Right atrium auricular region (tissue), 2 donors: ENCODE results near the gene ADAMTS2. TPM values are rescaled to one million over a fixed set of nuclear protein-coding genes. Genes with fewer than 3 reads are reported as not detected.

Source experiments
- DNase-seq: peaks from one replicate; pipeline ENCODE4 v3.0.0-alpha.2; 2019; ENCODE audit warnings: low spot score
- H3K27ac ChIP-seq, 2 donors: fragments of 200-600 bp; sonication (generic); 1 replicate in 1 of 2; 2 replicates in 1 of 2; pipeline ENCODE4 v1.5.1; 2016 to 2019
- H3K27me3 ChIP-seq, 2 donors: fragments of 200-600 bp; sonication (generic); one replicate each; pipeline versions ENCODE4 v1.5.1 to v1.6.0; 2017 to 2019
- H3K36me3 ChIP-seq: fragments of 200-600 bp; sonication (generic); one replicate; pipeline ENCODE4 v1.5.1; 2016
- H3K4me1 ChIP-seq, 2 donors: fragments of 200-600 bp; sonication (generic); one replicate each; pipeline versions ENCODE4 v1.5.1 to v1.6.0; 2017 to 2019
- H3K4me3 ChIP-seq, 2 donors: fragments of 200-600 bp; sonication (generic); 1 replicate in 1 of 2; 2 replicates in 1 of 2; pipeline ENCODE4 v1.5.1; 2017 to 2019; ENCODE audit warnings: mild to moderate bottlenecking in 1 of 2, moderate library complexity in 1 of 2
- H3K9me3 ChIP-seq, 2 donors: fragments of 200-600 bp; sonication (generic); one replicate each; pipeline ENCODE4 v1.5.1; 2019
- total RNA-seq, 2 donors: library from RNA; depleted of rRNA; stranded (reverse); fragments of >200 nt; gene quantifications; one replicate each; pipeline ENCODE4 v1.1.0, GENCODE V29; 2016
- TF ChIP-seq, protein P1 (sequence below), 2 donors: fragments of 200-600 bp; sonication (generic); IDR thresholded peaks; one replicate each; pipeline ENCODE4 v1.5.1; 2019; ENCODE audit warnings: antibody characterized with exemption in 2 of 2

Gene ADAMTS2
- total RNA-seq, 2 donors from 2014 or later, result 13.6 to 13.7 TPM

DNA sequence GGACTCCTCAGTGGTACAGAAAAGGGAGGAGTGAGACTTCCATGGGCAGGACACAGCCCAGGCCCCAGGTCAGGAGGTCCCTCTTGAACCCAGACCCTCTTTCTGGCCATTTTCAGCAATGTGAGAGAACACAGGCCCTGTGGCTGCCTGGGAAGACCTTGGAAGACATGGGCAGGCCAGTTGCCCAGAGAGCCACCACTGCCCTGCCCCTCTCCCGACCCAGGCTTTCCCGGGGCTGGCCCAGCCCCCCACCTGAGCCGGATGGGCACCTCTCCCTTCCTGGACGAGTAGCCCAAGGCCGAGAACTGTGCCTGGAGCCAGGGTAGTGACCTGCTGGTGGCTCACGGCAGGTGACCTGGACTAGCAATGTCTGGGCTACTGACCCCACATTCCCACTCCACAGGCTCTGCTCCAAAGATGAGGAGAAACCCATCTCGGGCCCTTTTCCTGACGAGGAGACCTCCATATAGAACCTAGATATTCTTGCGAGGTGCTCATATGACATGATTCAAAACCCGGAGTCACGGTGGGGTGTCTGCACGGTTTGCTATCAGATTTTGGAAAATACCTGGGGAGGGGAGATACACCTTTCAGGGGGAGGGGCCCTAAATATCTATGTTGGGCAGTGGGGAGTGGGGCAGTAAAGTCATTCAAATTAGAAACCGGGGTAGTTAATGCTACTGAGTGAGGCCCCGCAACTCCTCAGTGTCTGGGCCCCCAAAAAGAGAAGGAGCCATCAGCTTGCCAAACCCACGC is 225.7 kb downstream of the ADAMTS2 start:
- DNase-seq, result peak; percentile 48
- TF ChIP-seq, protein P1, sequence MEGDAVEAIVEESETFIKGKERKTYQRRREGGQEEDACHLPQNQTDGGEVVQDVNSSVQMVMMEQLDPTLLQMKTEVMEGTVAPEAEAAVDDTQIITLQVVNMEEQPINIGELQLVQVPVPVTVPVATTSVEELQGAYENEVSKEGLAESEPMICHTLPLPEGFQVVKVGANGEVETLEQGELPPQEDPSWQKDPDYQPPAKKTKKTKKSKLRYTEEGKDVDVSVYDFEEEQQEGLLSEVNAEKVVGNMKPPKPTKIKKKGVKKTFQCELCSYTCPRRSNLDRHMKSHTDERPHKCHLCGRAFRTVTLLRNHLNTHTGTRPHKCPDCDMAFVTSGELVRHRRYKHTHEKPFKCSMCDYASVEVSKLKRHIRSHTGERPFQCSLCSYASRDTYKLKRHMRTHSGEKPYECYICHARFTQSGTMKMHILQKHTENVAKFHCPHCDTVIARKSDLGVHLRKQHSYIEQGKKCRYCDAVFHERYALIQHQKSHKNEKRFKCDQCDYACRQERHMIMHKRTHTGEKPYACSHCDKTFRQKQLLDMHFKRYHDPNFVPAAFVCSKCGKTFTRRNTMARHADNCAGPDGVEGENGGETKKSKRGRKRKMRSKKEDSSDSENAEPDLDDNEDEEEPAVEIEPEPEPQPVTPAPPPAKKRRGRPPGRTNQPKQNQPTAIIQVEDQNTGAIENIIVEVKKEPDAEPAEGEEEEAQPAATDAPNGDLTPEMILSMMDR (IDR thresholded peaks at IDR 0.05), result no peak
- Histone ChIP-seq H3K27ac (no peak overlapping the region), H3K9me3 (peaks cover 0 to 22% of the 10 kb centered on the region in 2 donors), H3K4me3 (no peak overlapping the region), H3K36me3 (no peaks in the 10 kb centered on the region), H3K27me3 (no peaks in the 10 kb centered on the region), H3K4me1 (no peaks in the 10 kb centered on the region)

DNA sequence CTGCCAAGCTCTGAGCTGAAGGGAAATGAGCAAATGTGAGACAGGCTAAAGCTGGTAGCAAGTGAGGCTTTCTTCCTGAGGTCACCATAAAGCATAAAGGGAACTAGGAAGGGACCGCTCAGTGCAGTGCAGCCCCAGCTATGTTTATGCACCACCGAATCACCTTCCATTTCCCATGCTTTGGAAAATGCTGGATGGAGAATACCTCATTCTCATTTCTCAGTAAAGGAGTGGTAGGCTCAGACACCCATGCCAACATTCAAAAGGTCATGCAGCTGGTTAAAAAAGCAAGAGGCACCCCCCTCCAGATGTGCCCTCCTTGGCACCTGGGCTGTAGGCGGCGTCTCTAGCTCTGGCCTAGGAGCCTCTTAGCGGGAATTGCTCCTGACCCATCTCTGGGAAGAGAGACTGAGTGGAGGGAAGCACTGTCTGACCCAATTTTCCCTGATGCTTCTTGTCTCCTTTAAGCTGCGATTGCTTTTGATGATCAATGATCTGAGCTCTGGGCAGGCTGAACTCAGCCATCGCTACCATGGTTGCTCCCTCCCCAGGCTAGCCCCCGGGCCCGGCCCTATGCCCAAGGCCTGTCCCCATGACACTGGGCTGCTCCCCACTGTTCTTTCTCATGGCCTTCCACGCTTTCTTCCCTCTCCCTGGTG is 226.4 kb downstream of the ADAMTS2 start:
- H3K36me3 ChIP-seq, result no peaks in the 10 kb centered on the region
- peak; percentile 26 for DNase-seq
- no peak overlapping the region for H3K27ac ChIP-seq
- H3K9me3 ChIP-seq, result peaks cover 4 to 28% of the 10 kb centered on the region in 2 donors
- no peaks in the 10 kb centered on the region for H3K4me1 ChIP-seq
- no peaks in the 10 kb centered on the region for H3K27me3 ChIP-seq
- H3K4me3 ChIP-seq, result no peak overlapping the region
- TF ChIP-seq, protein P1 (IDR thresholded peaks at IDR 0.05), result no peak

DNA sequence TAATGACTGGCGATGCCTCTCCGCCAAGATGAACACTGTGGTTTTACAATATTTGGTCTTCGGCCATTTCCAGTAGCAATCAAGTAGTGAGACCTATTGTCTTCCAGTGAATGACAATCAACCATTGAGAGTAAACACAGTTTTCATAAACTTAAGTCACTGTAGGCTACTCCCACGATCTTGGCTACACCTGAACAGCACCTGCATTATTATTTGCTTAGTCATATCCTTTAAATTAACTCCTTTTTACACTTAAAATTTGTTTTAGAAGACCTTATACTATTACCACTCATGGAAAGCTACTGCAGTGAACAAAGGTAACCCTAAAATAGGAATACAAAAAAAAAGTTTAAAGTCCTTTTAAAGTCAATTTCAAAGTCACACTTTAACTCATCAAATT is 226.9 kb downstream of the ADAMTS2 start:
- peaks cover 4 to 34% of the 10 kb centered on the region in 2 donors for H3K9me3 ChIP-seq
- TF ChIP-seq, protein P1 (IDR thresholded peaks at IDR 0.05), result no peak
- no peak for DNase-seq
- no peaks in the 10 kb centered on the region for H3K27me3 ChIP-seq
- H3K4me3 ChIP-seq, result no peak overlapping the region
- H3K36me3 ChIP-seq, result no peaks in the 10 kb centered on the region
- no peaks in the 10 kb centered on the region for H3K4me1 ChIP-seq
- no peak overlapping the region for H3K27ac ChIP-seq

DNA sequence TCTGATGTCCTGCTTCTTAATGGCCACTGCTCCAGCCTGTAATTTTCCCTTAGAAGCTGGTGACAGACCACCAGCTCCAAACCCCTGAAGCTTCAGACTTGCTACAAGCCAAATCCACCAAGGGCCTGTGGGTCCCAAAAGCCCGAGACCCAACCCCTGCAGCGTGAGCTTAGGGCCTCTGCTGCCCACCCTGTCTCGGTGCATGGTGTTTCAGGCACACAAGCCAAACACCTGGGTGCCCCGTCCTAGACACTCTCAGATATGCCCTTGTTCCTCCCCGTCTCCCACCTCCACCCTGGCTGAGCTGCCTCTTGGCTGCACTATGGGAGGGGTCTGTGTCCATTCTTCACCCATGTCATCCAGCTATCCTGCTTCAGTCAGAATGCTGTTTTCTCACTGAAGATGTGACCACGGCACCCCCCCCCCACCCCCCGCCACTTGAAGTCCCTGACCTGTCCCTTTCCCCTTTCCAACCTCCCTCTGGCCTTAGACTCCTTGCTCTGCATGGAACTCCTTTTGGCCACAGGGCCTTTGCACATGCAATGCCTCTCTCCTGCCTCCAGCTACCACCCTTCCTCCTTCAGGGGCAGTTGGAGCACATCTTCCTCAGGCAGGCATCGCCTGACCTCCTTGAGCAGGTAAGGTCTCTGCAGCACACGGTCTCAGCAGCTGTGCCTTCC is 229.3 kb downstream of the ADAMTS2 start:
- H3K27ac ChIP-seq, result no peak overlapping the region
- H3K4me1 ChIP-seq, result no peaks in the 10 kb centered on the region
- DNase-seq, result peak; percentile 23
- H3K36me3 ChIP-seq, result no peaks in the 10 kb centered on the region
- no peaks in the 10 kb centered on the region for H3K27me3 ChIP-seq
- TF ChIP-seq, protein P1 (IDR thresholded peaks at IDR 0.05), result no peak
- H3K9me3 ChIP-seq, result peaks cover 4 to 55% of the 10 kb centered on the region in 2 donors
- no peak overlapping the region for H3K4me3 ChIP-seq

DNA sequence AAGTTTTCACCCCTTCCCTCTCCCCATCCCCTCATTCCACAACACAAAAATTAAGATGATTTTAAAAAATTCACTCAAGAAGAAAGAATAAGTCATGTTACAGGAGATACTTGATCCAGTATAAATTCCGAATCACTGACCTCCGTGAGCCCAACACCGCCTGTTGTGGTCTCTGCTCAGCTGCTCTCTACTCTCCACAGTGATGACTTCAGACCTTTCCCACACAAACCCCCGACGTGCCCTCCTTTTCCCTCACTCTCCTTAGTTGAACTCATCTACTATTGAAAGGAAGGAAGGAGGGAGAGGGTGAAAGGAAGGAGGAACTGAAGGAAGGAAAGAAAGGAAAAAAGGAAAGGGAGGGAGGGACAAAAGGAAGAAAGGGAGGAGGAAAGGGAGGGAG is 230.0 kb downstream of the ADAMTS2 start:
- H3K4me1 ChIP-seq, result no peaks in the 10 kb centered on the region
- H3K27me3 ChIP-seq, result no peaks in the 10 kb centered on the region
- no peaks in the 10 kb centered on the region for H3K36me3 ChIP-seq
- TF ChIP-seq, protein P1 (IDR thresholded peaks at IDR 0.05), result no peak
- peaks cover 4 to 55% of the 10 kb centered on the region in 2 donors for H3K9me3 ChIP-seq
- no peak overlapping the region for H3K27ac ChIP-seq
- H3K4me3 ChIP-seq, result no peak overlapping the region
- no peak for DNase-seq
